GM21526 (cell line): ENCODE data around the gene FHOD3.

ENCODE experiments used
- ATAC-seq: cut with Tn5 transposase; IDR thresholded peaks from one replicate; pipeline ENCODE4 v1.9.1; 2021; ENCODE audit warnings: moderate library complexity; ENCODE audit not compliant: unreplicated experiment, low FRiP score

The FHOD3 gene

GRCh38 chr18:36378205-36378604 lies 80.7 kb downstream of the FHOD3 start:
- ATAC-seq = no peak

GRCh38 chr18:36379435-36379984 lies 82.0 kb downstream of the FHOD3 start:
- ATAC-seq = no peak

DNA sequence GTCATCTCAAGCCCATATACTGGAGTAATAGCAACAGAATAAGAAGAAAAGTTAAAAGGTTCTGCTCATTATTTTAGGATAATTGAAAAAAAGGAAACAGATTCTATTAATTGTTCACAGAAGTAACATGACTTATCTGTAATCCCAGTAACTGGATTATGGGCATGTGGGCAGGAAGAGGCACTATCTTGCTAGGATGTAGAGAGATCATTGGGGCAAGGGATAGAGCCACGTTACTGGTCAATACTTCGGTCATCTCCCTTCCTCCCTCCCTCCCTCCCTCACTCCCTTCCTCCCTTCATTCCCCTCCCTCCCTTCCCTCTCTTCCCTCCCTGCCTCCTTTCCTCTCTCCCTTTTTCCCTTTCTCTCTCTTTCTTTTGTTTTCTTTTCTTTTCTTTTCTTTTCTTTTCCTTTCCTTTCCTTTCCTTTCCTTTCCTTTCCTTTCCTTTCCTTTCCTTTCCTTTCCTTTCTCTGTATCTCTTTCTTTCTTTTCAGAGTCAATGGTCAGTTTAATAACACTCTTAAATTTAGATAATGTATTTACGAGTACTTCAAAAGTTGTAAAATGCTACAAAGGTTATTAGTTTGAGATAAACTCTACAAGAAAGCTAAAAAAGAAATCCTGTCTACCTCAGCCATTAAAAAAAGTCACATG lies 82.8 kb downstream of the FHOD3 start:
- ATAC-seq = no peak

GRCh38 chr18:36381075-36381474 lies 83.6 kb downstream of the FHOD3 start:
- ATAC-seq = no peak

DNA sequence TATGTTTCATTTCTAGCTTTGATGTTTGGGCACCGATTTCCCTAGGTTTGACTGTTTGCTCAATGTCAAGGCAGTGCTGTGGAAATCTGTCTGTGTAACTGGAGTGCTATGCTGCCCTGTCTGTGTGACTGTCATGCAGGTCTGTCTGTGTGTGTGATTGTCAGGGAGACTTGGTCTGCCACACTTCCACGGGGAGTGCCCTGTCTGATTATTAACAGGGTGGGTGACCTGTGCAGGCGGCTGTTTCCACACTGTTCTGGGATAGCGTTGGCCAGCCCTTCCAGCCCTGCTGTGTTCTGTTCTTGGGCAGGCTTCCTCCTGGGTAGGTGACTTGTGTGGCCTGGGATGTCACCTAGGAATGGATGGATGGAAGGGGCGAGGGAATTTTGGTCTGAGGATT lies 85.3 kb downstream of the FHOD3 start:
- ATAC-seq = no peak

- ATAC-seq = no peak
Observed at GRCh38 chr18:36386150-36386920, 88.8 kb downstream of the FHOD3 start.

- no peak for ATAC-seq
Observed at GRCh38 chr18:36387310-36387709, 89.8 kb downstream of the FHOD3 start.

GRCh38 chr18:36388310-36388709 lies 90.8 kb downstream of the FHOD3 start:
- ATAC-seq = no peak

DNA sequence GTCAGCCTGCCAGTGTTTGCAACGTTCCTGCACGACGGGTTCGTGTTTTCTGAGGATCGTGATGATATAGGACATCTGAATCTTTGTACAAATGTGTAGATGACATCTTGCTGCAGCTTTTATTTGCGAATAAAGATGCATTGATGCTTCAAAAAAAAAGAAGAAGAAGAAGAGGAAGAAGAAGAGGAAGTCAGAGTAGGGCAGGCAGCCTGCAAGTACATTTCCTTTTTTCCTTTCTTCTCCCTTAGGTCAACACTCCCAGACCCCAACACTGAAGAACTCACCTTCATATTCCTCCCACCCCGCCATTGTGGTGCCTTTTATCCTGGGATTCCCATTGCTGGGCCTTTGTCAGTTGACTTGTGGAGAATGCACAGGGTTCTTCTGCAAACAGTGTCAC lies 91.5 kb downstream of the FHOD3 start:
- ATAC-seq = no peak

- no peak for ATAC-seq
Observed at GRCh38 chr18:36389811-36390581, 92.5 kb downstream of the FHOD3 start.

DNA sequence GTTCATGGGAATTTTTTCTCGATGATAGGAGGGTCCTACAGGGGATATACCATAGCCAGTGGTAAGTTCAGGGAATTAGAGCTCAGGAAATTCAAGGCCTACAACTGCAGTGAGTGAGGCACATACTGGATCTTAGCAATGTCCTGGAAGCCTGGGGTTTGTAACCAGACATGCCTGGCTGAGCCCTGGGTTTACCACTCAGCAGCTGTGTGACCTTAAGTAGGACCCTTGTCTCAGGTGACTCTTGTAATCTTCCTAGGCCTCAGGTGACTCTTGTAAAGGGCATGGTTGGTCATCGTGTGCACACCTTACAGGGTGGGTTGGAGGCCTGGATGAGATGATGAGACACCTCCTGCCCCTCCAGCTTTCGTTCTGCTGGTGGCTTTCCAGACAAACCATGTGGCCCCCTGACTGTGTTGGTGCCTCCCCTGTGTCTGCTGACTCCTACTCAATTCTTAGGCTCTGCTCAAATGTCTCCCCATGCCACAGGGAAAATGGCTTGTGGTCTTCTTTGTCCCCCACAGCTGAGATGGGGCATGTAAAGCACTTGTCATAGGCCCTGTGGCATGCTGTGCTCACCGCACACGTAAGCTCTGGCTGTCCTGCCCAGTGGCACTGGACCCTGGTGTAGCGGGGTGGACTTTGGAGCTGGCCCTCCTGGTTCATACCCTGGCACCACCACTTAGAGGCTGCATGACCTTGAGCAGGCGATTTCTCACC lies 94.1 kb downstream of the FHOD3 start:
- no peak for ATAC-seq

- ATAC-seq = no peak
Observed at GRCh38 chr18:36392164-36392978, 94.9 kb downstream of the FHOD3 start.

DNA sequence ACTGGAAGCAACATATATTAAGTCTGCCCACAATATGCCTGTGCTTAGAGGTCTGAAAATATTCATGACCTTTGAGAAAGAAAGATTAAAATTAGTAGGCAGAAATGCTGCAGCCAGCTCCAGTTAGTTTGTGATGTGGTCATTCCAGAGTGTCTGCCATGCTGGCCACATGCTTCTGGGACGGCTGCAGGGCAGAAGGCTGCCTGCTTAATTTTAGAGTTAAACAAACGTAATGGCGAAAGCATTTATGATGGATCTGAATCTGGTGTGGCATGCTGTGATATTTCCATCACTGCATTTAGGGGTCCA lies 95.4 kb downstream of the FHOD3 start:
- ATAC-seq = no peak

DNA sequence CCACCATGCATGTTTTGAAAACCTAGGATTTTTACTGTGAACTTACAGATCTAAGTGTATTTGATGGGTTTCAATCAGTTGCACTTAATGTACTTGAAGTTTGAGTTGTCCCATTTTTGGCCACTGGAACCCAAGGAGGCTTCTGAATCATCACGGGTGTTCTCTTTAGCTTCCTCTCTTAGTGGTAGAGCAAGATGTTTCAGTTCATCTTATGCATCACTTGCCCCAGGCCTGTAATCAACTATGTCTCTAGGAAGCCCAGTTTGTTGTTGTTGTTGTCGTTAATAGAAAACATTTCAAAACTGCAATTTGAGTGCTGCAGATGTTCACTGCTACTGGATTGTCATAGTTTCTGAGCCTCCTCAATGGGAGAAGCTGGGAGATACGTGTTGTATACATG lies 97.0 kb downstream of the FHOD3 start:
- ATAC-seq = no peak

DNA sequence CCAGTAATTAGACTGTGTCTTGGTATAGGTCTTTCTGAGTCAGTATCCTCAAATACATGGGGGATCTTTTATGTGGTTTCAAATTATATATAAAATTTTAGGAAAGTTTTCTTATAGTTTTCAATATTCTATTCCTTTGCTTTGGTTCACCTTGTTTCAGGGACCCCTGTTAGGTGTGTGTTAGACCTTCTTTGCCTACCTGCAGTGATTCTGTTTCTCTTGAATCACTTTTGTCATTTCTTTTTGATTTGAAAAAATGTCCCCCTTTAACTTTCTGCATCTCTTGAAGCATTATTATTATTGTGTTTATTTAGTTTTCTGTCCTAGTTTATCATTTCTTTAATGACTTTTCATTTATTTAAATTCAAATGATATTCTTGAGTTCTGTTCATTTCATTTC lies 98.7 kb downstream of the FHOD3 start:
- ATAC-seq = no peak

GRCh38 chr18:36397033-36397432 lies 99.5 kb downstream of the FHOD3 start:
- ATAC-seq = no peak

- ATAC-seq = no peak
Observed at GRCh38 chr18:36398419-36398818, 100.9 kb downstream of the FHOD3 start.

- no peak for ATAC-seq
Observed at GRCh38 chr18:36399055-36399454, 101.5 kb downstream of the FHOD3 start.

- no peak for ATAC-seq
Observed at GRCh38 chr18:36401462-36401861, 103.9 kb downstream of the FHOD3 start.
